Stimulated activated CD8-positive, alpha-beta memory T cell treated with anti-CD3 and anti-CD28 coated beads, Interleukin-2, amount 100 ng/mL, for 1 hour (primary cell): ENCODE measurements around the gene SLC9A5.

ENCODE experiments used
- DNase-seq, 2 donors: peaks; one replicate each; pipeline ENCODE4 v3.0.0-alpha.2; 2020; ENCODE audit warnings: low read depth in 2 of 2

SLC9A5 gene

GRCh38 chr16:67310561-67310960 lies 61.8 kb downstream of the SLC9A5 start:
- DNase-seq = no peak

- DNase-seq = peak in 1 of 2 donors; percentile 4
Observed at GRCh38 chr16:67311607-67312488, 63.1 kb downstream of the SLC9A5 start.

GRCh38 chr16:67312719-67313118 lies 63.9 kb downstream of the SLC9A5 start:
- DNase-seq = no peak

GRCh38 chr16:67317853-67318252 lies 69.1 kb downstream of the SLC9A5 start:
- DNase-seq = no peak
